GM18520 (cell line): Measurements from ENCODE around the gene ATP1A2.

Source experiments
- ATAC-seq: cut with Tn5 transposase; IDR thresholded peaks from one replicate; pipeline ENCODE4 v1.9.1; 2021; ENCODE audit not compliant: unreplicated experiment

Gene ATP1A2

DNA sequence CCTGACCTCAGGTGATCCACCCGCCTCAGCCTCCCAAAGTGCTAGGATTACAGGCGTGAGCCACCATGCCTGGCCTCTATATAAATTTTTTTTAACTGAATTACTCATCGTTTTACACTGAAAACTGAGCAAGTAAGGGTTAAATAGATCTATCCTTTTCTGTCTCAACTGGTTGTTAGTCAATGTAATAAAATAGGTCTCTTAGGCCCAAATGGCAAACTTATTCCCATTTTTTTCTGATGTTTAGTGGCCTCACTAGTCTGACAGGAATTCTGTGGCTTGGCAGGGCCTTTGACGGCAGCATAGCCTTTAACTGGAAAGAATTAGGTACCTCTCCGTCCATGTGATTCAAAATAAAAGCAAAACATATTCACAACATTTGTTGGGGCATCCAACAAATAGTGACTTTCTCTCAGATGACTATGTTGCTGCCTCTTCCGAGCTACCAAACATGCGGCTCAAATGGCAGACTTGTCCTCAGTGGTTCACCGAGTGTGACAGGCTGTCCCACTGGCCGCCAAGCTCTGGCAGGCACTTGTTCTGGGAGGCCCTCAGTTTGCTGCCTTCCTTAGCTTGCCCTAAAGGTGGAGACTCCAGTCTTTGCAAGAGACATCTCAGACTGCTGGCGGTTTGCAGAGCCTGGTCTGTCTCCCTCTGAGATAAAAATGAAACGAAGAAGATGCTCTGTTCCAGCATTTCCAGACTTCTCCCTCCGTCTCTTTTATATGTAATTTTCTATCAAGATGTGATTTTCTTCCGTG, 53.2 kb downstream of the ATP1A2 start:
- no peak for ATAC-seq

DNA sequence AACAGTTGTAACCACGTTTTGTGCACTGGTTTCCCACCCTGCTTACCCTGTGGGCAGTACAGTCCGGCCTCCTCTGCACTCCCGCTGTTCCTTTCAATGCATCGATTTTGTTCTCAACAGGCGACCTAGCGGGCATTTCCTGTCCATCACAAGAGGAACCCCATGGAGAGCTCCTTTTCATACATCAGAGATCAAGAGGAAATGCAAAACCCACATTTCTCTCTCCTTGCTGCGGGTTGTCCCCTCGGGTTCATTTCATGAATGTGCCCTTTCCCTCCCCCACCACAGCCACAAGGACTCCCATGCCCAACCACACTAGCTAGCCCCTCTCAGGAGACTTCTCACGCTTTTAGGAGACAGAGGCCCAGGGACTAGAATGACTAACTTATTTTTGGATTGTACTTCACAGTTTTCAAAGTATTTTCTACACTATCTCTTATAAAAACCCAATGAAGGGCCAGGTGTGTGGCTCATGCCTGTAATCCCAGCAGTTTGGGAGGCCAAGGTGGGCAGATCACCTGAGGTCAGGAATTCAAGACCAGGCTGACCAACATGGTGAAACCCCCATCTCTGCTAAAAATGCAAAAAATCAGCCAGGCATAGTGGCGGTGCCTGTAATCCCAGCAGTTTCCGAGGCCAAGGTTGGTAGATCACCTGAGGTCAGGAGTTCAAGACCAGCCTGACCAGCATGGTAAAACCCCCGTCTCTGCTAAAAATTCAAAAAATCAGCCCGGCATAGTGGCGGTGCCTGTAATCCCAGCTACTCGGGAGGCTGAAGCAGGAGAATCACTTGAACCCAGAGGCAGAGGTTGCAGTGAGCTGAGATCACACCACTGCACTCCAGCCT, 54.2 kb downstream of the ATP1A2 start:
- ATAC-seq: peak; percentile 45

DNA sequence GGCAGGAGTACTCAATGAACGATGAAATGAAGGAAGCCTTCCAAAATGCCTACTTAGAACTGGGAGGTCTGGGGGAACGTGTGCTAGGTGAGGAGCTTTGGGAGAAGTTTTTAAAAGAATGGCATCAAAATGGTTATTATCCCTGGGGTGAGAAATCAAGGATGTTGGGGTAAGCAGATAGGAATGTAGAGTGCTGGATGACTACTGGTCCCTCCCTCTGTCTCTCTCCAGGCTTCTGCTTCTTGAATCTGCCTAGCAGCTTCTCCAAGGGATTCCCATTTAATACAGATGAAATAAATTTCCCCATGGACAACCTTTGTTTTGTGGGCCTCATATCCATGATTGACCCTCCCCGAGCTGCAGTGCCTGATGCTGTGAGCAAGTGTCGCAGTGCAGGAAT, 55.8 kb downstream of the ATP1A2 start:
- no peak for ATAC-seq

DNA sequence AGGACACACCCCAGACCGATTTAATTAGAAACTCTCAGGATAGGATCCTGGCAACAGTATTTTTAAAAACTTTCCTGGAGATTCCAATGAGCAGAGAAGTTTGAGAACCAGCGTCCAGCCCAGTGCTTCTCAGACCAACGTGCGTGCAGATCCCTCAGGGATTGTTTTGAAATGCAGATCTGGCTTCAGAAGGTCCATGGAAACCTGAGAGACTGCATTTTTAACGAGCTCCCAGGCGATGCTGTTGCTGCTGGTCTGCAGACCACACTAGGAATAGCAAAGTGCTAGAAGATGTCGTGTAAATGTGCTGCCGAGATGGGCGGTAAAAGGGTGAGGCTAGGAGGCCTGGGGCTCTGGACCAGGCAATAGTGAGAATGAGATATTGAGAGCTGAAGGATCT, 56.4 kb downstream of the ATP1A2 start:
- no peak for ATAC-seq

DNA sequence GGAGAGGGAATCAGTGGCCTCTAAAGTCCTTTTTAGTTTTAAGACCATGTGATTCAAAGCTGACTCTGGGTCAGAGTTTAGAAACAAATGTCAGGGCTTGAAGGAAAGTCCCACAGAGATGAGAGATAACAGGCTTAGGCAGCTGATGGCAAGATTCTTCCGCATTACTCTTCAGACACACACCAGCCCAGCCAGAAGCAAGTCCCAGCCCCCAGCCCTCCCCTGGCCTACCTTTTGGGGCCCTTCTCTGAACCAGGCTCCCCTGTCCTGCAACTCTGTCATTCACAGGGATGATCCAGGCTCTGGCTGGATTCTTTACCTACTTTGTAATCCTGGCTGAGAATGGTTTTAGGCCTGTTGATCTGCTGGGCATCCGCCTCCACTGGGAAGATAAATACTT, 61.7 kb downstream of the ATP1A2 start:
- ATAC-seq: no peak

DNA sequence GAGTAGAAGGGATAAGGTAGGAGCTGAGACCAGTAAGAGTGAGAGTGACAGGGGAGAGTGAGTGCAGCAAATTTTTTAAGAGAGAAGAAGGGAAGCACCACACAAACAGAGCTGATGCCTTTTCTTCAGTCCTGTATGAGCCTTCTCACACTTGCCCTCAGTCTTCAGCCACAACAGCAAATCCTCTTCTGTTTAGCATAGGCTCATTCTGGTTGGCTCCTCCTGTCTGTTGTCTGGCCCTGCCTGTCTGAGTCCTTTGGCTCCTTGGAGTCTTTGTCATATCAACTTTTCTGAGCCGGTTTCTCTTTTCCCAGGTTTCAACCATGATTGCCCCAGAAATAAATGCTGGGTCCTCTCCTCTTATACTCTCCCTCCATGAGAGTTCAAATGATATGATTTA, 62.1 kb downstream of the ATP1A2 start:
- ATAC-seq: no peak

DNA sequence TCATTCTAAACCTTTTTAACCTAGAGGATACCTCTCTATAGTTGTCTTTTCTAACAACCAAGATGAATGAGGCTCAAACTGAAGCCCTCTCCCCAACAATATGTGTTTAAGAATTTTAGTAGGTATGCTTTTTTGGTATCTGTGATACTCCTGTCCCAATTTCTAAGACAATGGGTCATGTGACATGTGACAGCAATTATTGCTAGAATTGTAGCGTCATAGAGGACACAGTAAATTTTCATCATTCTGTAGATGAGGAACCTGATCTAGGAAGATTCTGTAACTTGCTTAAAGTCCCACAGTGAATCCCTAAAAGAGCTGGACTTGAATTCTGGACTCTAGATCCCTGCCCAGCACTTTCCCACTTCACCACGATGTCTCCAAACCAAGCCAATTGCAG, 63.2 kb downstream of the ATP1A2 start:
- ATAC-seq: no peak

DNA sequence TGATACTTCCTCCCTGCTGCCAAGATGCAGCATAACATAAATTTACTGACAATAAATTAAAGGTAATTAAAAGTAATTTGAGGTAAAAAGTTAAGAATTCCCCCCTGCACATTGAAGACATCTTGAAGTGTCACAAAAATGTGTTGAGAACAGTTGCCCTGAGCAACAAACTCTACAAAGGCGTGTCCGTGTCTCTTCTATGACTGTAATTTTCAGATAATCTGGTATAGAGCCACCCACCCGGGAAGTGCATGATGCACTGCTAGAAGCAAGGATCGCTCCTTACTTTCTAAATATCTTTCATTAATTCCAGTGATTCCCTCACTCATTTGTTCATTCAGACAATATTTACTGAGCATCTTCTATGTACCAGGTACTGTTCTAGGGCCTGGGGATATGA, 63.8 kb downstream of the ATP1A2 start:
- no peak for ATAC-seq

DNA sequence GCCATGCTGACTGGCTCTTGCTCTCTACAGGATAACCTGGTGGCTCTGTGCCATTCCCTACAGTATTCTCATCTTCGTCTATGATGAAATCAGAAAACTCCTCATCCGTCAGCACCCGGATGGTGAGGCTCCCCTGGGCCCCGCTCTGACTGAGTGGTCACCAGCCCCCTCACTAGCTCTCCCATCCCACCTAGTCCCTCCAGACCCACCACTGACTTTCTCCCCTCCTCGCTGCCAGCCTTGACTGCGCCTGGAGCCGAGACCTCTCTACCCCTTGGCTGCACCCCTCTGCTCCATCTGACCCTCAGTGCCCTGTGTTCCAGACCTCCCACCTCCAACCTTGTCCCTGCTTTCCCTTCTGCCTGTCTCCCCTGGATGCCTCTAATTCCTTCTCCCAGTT, 70.7 kb downstream of the ATP1A2 start:
- no peak for ATAC-seq

DNA sequence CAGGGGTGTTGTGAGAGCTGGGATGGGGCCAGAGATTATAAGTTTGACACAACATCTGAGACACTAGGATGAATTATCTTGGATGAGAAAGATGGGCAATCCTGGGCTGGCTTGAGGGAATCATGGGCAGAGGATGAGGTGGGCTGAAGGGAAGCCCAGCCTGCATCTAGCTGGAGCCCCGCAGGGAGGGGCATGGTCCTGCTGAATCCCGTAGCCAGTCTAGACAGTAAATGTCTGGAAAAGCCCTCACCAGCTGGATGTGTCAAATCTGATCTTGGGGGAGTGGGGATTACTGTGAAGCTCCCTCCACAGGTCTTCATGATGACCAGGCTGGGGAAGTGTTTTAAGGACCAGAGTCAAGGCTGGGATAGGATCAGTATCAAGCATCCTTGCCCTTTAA, 71.2 kb downstream of the ATP1A2 start:
- ATAC-seq: no peak

DNA sequence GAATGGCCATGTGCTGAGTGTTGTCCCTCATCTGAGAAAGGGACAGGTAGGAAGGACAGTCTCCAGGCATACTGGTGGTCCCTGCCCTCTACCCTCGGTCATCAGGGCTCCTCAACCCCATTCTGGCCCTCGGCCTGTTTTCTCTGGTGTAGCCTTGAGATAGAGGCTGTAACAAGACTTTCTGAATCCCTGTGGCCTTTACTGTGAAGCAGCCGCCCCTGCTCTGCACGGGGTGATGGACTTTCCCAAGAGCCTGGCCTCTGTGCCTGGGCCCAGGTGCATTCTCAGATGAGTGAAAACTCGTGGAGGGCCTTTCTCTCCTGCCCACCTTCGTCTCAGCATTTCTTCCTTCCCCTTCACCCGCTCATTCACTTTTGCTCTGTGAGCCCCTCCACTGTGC, 71.8 kb downstream of the ATP1A2 start:
- no peak for ATAC-seq

DNA sequence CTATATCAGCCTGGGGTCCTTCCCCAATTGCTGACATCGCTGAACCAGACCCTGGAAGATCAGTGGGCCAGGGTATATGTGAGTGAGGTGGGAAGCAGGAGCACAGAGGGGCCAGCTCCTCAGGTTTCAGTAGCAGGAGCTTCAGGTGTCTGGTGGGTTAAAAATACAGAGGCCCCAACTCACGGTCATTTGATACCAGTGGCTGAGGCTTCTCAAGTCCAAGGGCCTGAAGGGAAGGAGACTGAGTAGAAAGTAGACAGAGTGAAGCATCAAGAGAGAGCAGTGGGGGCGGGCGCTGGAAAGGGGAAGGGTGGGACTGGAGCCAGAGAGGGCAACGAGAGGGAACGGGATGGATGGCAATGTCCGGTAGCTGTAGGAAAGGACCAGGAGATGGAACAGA, 72.8 kb downstream of the ATP1A2 start:
- ATAC-seq: no peak

DNA sequence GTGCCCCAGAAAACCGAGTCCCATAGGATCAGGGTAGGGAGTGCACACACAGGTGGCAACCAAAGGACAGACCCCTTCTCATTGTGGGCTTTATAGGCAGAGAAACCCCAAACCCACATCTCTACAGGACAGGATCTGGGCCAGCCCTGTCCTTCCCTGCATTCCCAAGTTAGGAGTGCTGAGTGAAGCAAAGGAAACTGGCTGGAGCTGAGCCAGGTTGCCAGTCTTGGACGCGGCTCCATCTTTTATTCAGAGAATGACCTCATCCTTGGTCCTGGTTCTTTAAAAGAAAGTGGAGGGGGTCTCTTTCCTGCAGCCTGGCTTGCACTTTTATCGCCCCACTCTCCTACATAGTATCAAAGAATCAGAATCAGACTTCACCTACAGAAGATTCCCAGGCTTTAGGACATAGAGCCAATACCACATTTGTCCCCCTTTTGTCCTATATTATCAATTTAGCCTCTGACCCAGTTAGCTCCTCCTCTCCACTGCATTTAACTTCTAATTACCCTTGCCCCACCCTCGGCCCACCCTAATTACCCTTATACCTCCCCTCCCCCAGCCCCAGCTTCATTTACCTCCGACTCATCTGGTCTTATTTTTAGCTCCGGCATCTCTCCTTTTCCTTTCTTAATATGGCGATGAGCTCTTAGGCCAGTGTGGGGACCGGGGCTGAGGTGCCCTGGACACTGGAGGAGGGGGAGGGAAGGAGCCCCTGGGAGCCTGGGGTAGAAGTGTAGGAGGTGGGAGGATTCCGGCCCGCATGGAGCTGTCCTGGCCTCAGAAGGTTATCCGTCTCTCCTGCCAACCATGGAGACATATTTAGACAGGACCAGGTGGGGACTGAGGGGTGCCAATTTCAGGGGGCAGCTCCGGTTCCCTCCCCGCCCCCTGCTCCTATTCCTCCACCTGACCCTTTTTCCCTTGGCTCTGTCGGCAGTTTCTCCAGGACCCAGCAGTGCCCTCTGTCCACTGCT, 74.4 kb downstream of the ATP1A2 start, which contains the start of gene CASQ1:
Gene CASQ1 (plus strand): TSS at position 927 of the 977 bp plus-strand sequence. CDS start 177 bp downstream, outside the sequence.
- no peak for ATAC-seq

DNA sequence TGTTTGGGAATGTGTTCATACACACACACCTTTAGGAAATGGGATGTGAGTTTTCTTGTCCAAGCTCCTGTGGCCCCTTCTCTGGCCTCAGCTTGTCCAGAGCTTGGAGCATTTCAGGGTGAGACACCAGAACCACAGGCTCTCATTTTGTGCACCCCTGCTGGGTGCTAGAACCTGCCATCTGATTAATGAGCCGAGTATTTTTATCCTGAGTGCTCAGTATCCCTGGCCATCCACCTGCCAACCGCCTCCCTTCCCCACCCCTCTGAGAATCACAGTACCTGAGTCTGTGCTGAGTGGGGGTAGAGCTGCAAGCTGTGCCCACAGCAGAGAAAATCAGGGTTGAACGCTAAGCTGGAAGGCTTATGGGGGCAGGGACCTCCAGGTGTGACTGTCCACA, 76.2 kb downstream of the ATP1A2 start:
- no peak for ATAC-seq

DNA sequence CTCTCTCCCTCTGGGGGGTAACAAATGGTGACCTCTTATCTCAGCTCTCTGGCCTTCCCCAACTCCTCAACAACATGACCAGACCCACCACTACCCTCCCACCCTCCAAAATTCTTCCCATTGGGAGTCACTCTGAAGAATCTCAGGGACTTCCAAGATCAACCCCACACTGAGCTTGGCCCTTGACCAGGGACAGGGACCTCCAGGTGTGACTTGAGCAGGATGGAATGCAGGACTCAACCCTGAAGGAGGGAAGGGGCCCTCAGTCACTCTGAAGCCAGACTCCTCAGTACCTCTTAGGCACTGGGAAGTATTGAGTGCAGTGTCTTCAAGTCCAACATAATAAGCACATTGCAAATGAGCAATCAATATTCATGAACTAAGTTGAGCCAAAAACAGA, 76.7 kb downstream of the ATP1A2 start:
- no peak for ATAC-seq
